GM12892 (cell line): ENCODE measurements around the gene DEF6.
"Not testable (repeated sequence)": the region's sequence is repeated elsewhere in the genome, so short reads cannot be mapped to it uniquely, and the experiment has no call there.

Source experiments
- DNase-seq: peaks from one replicate; pipeline ENCODE4 v3.0.0; 2011; ENCODE audit not compliant: insufficient read length
- FAIRE-seq: peaks from 2 replicates; lab custom pipeline; 2011; peaks lifted over from hg19 to GRCh38; lab: Jason Lieb, UNC
- POLR2A ChIP-seq: IDR thresholded peaks from 2 replicates; pipeline ENCODE4 v1.6.1; 2011; ENCODE audit warnings: low read depth, low read length, control low read depth
- POLR2AphosphoS5 ChIP-seq: IDR thresholded peaks from 2 replicates; pipeline ENCODE4 v1.6.1; 2011; ENCODE audit warnings: low read depth, low read length, control low read depth
- TAF1 ChIP-seq: IDR thresholded peaks from 2 replicates; pipeline ENCODE4 v1.6.1; 2011; ENCODE audit warnings: low read depth, mild to moderate bottlenecking, control low read depth, low read length, borderline replicate concordance

DEF6 gene

DNA sequence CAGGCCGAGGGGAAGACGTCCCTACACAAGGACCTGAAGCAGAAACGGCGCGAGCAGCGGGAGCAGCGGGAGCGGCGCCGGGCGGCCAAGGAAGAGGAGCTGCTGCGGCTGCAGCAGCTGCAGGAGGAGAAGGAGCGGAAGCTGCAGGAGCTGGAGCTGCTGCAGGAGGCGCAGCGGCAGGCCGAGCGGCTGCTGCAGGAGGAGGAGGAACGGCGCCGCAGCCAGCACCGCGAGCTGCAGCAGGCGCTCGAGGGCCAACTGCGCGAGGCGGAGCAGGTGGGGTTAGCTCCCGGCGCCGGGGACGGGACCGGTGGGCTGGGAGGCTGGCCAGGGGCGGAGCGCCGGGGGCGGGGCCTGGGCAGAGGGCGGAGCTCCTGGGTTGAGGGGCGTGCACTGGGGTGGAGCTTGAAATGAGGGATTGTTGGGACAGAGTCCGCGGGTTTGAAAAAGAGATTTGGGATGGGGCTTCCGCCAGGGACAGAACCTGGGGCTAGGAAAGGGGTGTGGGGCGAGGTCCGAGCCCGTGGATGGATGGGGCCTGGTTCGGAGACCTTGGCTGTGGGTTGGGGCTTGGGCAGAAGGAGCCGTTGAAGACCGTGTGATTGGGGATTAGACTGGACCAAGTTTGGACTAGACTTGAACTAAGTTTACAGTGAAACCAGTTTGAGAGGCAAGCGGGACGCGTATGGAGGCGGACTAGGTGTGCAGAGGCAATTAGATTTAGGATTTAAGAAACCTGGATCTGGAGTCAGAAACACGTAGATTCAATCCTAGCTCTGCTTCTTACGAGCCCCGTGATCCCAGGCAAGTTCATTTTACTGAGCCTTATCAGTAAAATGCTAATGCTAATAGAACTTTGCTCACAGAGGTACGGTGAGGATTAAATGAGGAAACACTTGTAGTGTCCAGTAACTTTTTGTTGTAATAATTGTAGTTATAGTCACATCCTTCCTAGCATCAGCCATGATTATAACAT, 20.9 kb downstream of the DEF6 start:
- DNase-seq (no peak), FAIRE-seq (no peak)
- TF ChIP-seq TAF1: no peak
- no peak for TF ChIP-seq POLR2A
- TF ChIP-seq POLR2AphosphoS5: no peak

- no peak for DNase-seq
- FAIRE-seq: no peak
- TF ChIP-seq TAF1: no peak
- TF ChIP-seq POLR2AphosphoS5: no peak
- no peak for TF ChIP-seq POLR2A
Observed at GRCh38 chr6:35319346-35320030, 21.9 kb downstream of the DEF6 start.

GRCh38 chr6:35320031-35320410, 22.4 kb downstream of the DEF6 start:
- no peak for TF ChIP-seq POLR2A
- no peak for TF ChIP-seq POLR2AphosphoS5
- TF ChIP-seq TAF1: no peak
- FAIRE-seq (no peak), DNase-seq (no peak)

DNA sequence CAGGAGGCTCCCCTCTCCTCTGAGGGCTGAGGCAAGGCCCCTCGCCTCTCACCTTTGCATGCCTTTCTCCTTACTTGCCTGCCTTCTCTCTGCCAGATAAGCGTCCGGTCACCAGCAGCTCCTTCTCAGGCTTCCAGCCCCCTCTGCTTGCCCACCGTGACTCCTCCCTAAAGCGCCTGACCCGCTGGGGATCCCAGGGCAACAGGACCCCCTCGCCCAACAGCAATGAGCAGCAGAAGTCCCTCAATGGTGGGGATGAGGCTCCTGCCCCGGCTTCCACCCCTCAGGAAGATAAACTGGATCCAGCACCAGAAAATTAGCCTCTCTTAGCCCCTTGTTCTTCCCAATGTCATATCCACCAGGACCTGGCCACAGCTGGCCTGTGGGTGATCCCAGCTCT, 23.5 kb downstream of the DEF6 start:
- FAIRE-seq: no peak
- no peak for DNase-seq

GRCh38 chr6:35327349-35328027, 29.9 kb downstream of the DEF6 start:
- FAIRE-seq: no peak
- DNase-seq: peak; percentile 51
- TF ChIP-seq POLR2AphosphoS5: no peak
- no peak for TF ChIP-seq POLR2A
- no peak for TF ChIP-seq TAF1

More for the DNA sequence above, 23.5 kb downstream of the DEF6 start:
- no peak for TF ChIP-seq POLR2A
- no peak for TF ChIP-seq TAF1
- no peak for TF ChIP-seq POLR2AphosphoS5

DNA sequence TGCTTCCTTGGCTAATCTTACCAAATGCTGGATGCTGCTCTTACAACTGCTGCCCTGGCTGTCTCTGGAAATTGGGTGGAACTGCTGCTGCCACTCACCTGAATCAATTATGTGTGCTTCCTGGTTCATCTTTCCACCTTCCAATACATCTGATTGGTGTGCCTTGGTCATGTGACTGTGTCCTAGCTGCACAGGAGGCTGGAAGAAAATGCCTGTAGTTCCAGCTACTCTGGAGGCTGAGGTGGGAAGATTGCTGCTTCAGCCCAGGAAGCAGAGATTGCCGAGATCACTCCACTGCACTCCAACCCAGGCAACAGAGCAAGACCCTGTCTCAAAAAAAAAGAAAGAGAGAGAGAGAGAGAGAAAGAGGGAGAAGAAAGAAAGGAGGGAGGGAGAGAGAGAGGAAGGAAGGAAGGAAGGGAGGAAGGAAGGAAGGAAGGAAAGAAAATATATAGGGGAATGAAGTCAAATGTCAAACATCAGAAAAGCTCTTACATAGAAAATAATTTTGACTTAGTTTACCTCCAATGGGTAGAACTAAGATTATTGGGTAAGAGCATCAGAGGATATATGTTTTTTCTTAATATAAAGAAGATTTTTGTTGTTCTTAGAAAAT, 30.6 kb downstream of the DEF6 start:
- DNase-seq (no peak), FAIRE-seq (no peak)
- TF ChIP-seq POLR2A (no peak), POLR2AphosphoS5 (no peak), TAF1 (no peak)

- not testable (repeated sequence) for DNase-seq, FAIRE-seq
Observed at GRCh38 chr6:35328965-35329364, 31.3 kb downstream of the DEF6 start.

GRCh38 chr6:35330541-35331119, 33.0 kb downstream of the DEF6 start:
- TF ChIP-seq TAF1: no peak
- TF ChIP-seq POLR2AphosphoS5: no peak
- TF ChIP-seq POLR2A: no peak
- DNase-seq (no peak), FAIRE-seq (no peak)

GRCh38 chr6:35332074-35332887, 34.7 kb downstream of the DEF6 start:
- not testable (repeated sequence) for DNase-seq, FAIRE-seq

DNA sequence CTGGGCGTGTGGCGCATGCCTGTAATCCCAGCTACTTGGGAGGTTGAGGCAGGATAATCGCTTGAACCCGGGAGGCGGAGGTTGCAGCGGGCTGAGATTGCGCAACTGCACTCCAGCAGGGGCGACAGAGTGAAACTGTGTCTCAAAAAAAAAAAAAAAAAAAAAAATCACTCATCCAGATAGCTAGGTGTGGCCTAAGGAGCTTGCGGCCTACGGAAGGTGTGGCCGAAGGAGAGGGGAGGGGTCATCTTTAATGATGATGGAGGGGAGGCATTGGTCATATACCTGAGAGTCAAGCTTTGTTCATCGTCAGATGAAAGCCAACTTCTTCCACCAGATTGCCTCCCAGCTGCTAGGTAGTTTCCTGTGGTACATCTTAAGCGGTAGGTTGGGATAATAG, 43.9 kb downstream of the DEF6 start:
- TF ChIP-seq TAF1: no peak
- TF ChIP-seq POLR2A: no peak
- FAIRE-seq (no peak), DNase-seq (no peak)
